Mucosa of stomach (tissue), 1 donor: ENCODE results near the gene GNAI3.

Experiments
- H3K27me3 ChIP-seq: one replicate; pipeline ENCODE4 v1.7.0; 2013; ENCODE audit warnings: mild to moderate bottlenecking, low read length; ENCODE audit not compliant: control insufficient read depth, insufficient read depth
- H3K36me3 ChIP-seq: one replicate; pipeline ENCODE4 v1.7.0; 2013; ENCODE audit warnings: low read length; ENCODE audit not compliant: control insufficient read depth, insufficient read depth
- H3K4me1 ChIP-seq: one replicate; pipeline ENCODE4 v1.7.0; 2013; ENCODE audit warnings: mild to moderate bottlenecking, low read length; ENCODE audit not compliant: control insufficient read depth, insufficient read depth
- H3K4me3 ChIP-seq: one replicate; pipeline ENCODE4 v1.7.0; 2013; ENCODE audit warnings: low read length
- H3K9ac ChIP-seq: one replicate; pipeline ENCODE4 v1.7.0; 2013; ENCODE audit warnings: mild to moderate bottlenecking, low read length, moderate library complexity
- H3K9me3 ChIP-seq: one replicate; pipeline ENCODE4 v1.7.0; 2013; ENCODE audit warnings: mild to moderate bottlenecking, low read length, moderate library complexity; ENCODE audit not compliant: control insufficient read depth
- donor health status: Pancreatic carcinoma.

Gene GNAI3

GRCh38 chr1:109624201-109625010, 76.0 kb downstream of the GNAI3 start:
- no peaks in the 10 kb centered on the region for H3K27me3 ChIP-seq
- H3K4me1 ChIP-seq: peaks cover 26% of the 10 kb centered on the region
- H3K9me3 ChIP-seq: no peaks in the 10 kb centered on the region
- peaks cover 12% of the 10 kb centered on the region for H3K36me3 ChIP-seq
- no peak overlapping the region for H3K9ac ChIP-seq
- H3K4me3 ChIP-seq: no peak overlapping the region

GRCh38 chr1:109625176-109625575, 76.8 kb downstream of the GNAI3 start:
- Histone ChIP-seq H3K9ac (no peak overlapping the region), H3K4me1 (peaks cover 25% of the 10 kb centered on the region), H3K36me3 (peaks cover 20% of the 10 kb centered on the region), H3K4me3 (no peak overlapping the region), H3K27me3 (no peaks in the 10 kb centered on the region), H3K9me3 (no peaks in the 10 kb centered on the region)

GRCh38 chr1:109625601-109626560, 77.5 kb downstream of the GNAI3 start:
- H3K4me3 ChIP-seq: no peak overlapping the region
- H3K36me3 ChIP-seq: peaks cover 23% of the 10 kb centered on the region
- H3K9me3 ChIP-seq: no peaks in the 10 kb centered on the region
- no peak overlapping the region for H3K9ac ChIP-seq
- peaks cover 25% of the 10 kb centered on the region for H3K4me1 ChIP-seq
- no peaks in the 10 kb centered on the region for H3K27me3 ChIP-seq

GRCh38 chr1:109626682-109627408, 78.4 kb downstream of the GNAI3 start:
- no peaks in the 10 kb centered on the region for H3K9me3 ChIP-seq
- H3K4me3 ChIP-seq: no peak overlapping the region
- H3K9ac ChIP-seq: no peak overlapping the region
- H3K36me3 ChIP-seq: peaks cover 27% of the 10 kb centered on the region
- H3K4me1 ChIP-seq: peaks cover 20% of the 10 kb centered on the region
- H3K27me3 ChIP-seq: no peaks in the 10 kb centered on the region

- no peak overlapping the region for H3K4me3 ChIP-seq
- H3K27me3 ChIP-seq: no peaks in the 10 kb centered on the region
- no peak overlapping the region for H3K9ac ChIP-seq
- H3K4me1 ChIP-seq: peaks cover 18% of the 10 kb centered on the region
- peaks cover 27% of the 10 kb centered on the region for H3K36me3 ChIP-seq
- H3K9me3 ChIP-seq: no peaks in the 10 kb centered on the region
Measured at GRCh38 chr1:109627692-109628399, 79.4 kb downstream of the GNAI3 start.

- peaks cover 27% of the 10 kb centered on the region for H3K36me3 ChIP-seq
- H3K9me3 ChIP-seq: no peaks in the 10 kb centered on the region
- peaks cover 12% of the 10 kb centered on the region for H3K4me1 ChIP-seq
- no peak overlapping the region for H3K4me3 ChIP-seq
- H3K27me3 ChIP-seq: no peaks in the 10 kb centered on the region
- H3K9ac ChIP-seq: no peak overlapping the region
Measured at GRCh38 chr1:109628540-109629321, 80.3 kb downstream of the GNAI3 start.

- H3K36me3 ChIP-seq: peaks cover 27% of the 10 kb centered on the region
Measured at GRCh38 chr1:109629372-109630030, 81.1 kb downstream of the GNAI3 start.

GRCh38 chr1:109630081-109630897, 81.9 kb downstream of the GNAI3 start:
- peaks cover 5% of the 10 kb centered on the region for H3K4me1 ChIP-seq
- no peak overlapping the region for H3K9ac ChIP-seq
- H3K36me3 ChIP-seq: peaks cover 27% of the 10 kb centered on the region
- H3K4me3 ChIP-seq: no peak overlapping the region
- H3K27me3 ChIP-seq: no peaks in the 10 kb centered on the region
- H3K9me3 ChIP-seq: no peaks in the 10 kb centered on the region

More at GRCh38 chr1:109629372-109630030, 81.1 kb downstream of the GNAI3 start:
- Histone ChIP-seq H3K4me3 (no peak overlapping the region), H3K9me3 (no peaks in the 10 kb centered on the region), H3K4me1 (peaks cover 5% of the 10 kb centered on the region), H3K9ac (no peak overlapping the region), H3K27me3 (no peaks in the 10 kb centered on the region)

- H3K4me1 ChIP-seq: peaks cover 9% of the 10 kb centered on the region
- no peaks in the 10 kb centered on the region for H3K9me3 ChIP-seq
- H3K4me3 ChIP-seq: no peak overlapping the region
- no peak overlapping the region for H3K9ac ChIP-seq
- peaks cover 27% of the 10 kb centered on the region for H3K36me3 ChIP-seq
- H3K27me3 ChIP-seq: no peaks in the 10 kb centered on the region
Measured at GRCh38 chr1:109630898-109631512, 82.6 kb downstream of the GNAI3 start.
